Smooth muscle cell (in vitro differentiated cells): Measurements from ENCODE around the gene CCDC13. TPM values are rescaled to one million over a fixed set of nuclear protein-coding genes. Genes with fewer than 3 reads are reported as not detected.

Experiments used
- DNase-seq: peaks from one replicate; lab custom pipeline; 2025; ENCODE audit not compliant: unreplicated experiment; lab: John Stamatoyannopoulos, UW
- H2AFZ ChIP-seq: fragments of 200-600 bp; sonication (generic); 2 replicates; pipeline ENCODE4 v1.6.0; 2016; ENCODE audit warnings: antibody characterized with exemption, low read depth, mild to moderate bottlenecking
- H3F3A ChIP-seq: fragments of 200-600 bp; sonication (generic); 2 replicates; pipeline ENCODE4 v1.6.0; 2017; ENCODE audit warnings: antibody characterized with exemption, low read depth
- H3K27ac ChIP-seq: fragments of 200-600 bp; sonication (generic); 2 replicates; pipeline ENCODE4 v1.5.1; 2016; ENCODE audit warnings: low read depth, mild to moderate bottlenecking
- H3K27me3 ChIP-seq: fragments of 200-600 bp; sonication (generic); 2 replicates; pipeline ENCODE4 v1.6.1; 2016; ENCODE audit warnings: low read depth, mild to moderate bottlenecking
- H3K36me3 ChIP-seq: fragments of 200-600 bp; sonication (generic); 2 replicates; pipeline ENCODE4 v1.5.1; 2016; ENCODE audit warnings: low read depth
- H3K4me1 ChIP-seq: fragments of 200-600 bp; sonication (generic); 2 replicates; pipeline ENCODE4 v1.5.1; 2016; ENCODE audit warnings: low read depth
- H3K4me2 ChIP-seq: fragments of 200-600 bp; sonication (generic); 2 replicates; pipeline ENCODE4 v1.6.0; 2016; ENCODE audit warnings: mild to moderate bottlenecking
- H3K4me3 ChIP-seq: fragments of 200-600 bp; sonication (generic); 2 replicates; pipeline ENCODE4 v1.5.1; 2016; ENCODE audit warnings: mild to moderate bottlenecking
- H3K79me2 ChIP-seq: fragments of 200-600 bp; sonication (generic); 2 replicates; pipeline ENCODE4 v1.6.0; 2016; ENCODE audit warnings: low read depth, mild to moderate bottlenecking
- H3K9ac ChIP-seq: fragments of 200-600 bp; sonication (generic); 2 replicates; pipeline ENCODE4 v1.6.0; 2016; ENCODE audit warnings: low read depth
- H3K9me3 ChIP-seq: fragments of 200-600 bp; sonication (generic); replicated peaks from 2 replicates; pipeline ENCODE4 v1.5.1; 2016; ENCODE audit warnings: low read depth
- H4K20me1 ChIP-seq: fragments of 200-600 bp; sonication (generic); 2 replicates; pipeline ENCODE4 v1.6.0; 2016; ENCODE audit warnings: low read depth
- CTCF ChIP-seq: fragments of 200-600 bp; sonication (generic); IDR thresholded peaks from 2 replicates; pipeline ENCODE4 v1.5.1; 2017; ENCODE audit warnings: borderline replicate concordance, mild to moderate bottlenecking, antibody characterized with exemption; ENCODE audit not compliant: insufficient read depth, poor library complexity, severe bottlenecking
- WGBS: methylation state at CpG from one replicate; pipeline ENCODE4 v1.1.7; 2016; ENCODE audit warnings: low lambda C conversion rate; 5-methylcytosine and 5-hydroxymethylcytosine counted together
- polyA plus RNA-seq: library from polyadenylated mRNA; unstranded; fragments of >200 nt; fragmentation: Nextera tagmentation; extraction: Ambion mirVana; gene quantifications from 2 replicates; pipeline ENCODE4 v1.2.1, GENCODE V29; 2016
- total RNA-seq: library from RNA; depleted of rRNA; stranded (reverse); fragments of >200 nt; gene quantifications from 2 replicates; pipeline ENCODE4 v1.2.3, GENCODE V29; 2014

Gene CCDC13
- total and polyA plus RNA-seq, 2 experiments from 2014 or later = not detected

GRCh38 chr3:42732829-42733459, 40.1 kb downstream of the CCDC13 start:
- no peak overlapping the region for H2AFZ ChIP-seq
- H3K9me3 ChIP-seq = no peaks in the 10 kb centered on the region
- no peaks in the 10 kb centered on the region for H3F3A ChIP-seq
- no peaks in the 10 kb centered on the region for H3K79me2 ChIP-seq
- H3K4me1 ChIP-seq = peaks cover 4% of the 10 kb centered on the region
- H4K20me1 ChIP-seq = no peaks in the 10 kb centered on the region
- no peak overlapping the region for H3K4me2 ChIP-seq
- no peak overlapping the region for H3K27ac ChIP-seq
- H3K4me3 ChIP-seq = no peak overlapping the region
- no peak for DNase-seq
- peak; percentile 10 for TF ChIP-seq CTCF
- no peak overlapping the region for H3K9ac ChIP-seq
- H3K27me3 ChIP-seq = no peaks in the 10 kb centered on the region
- no peaks in the 10 kb centered on the region for H3K36me3 ChIP-seq
- 68% methylated on average over 9 of the region's 9 CpGs for WGBS

GRCh38 chr3:42732196-42732828, 40.7 kb downstream of the CCDC13 start:
- Histone ChIP-seq H3K79me2 (no peaks in the 10 kb centered on the region), H2AFZ (no peak overlapping the region), H3F3A (no peaks in the 10 kb centered on the region), H3K4me1 (peaks cover 4% of the 10 kb centered on the region), H4K20me1 (no peaks in the 10 kb centered on the region), H3K36me3 (no peaks in the 10 kb centered on the region), H3K27ac (no peak overlapping the region), H3K4me2 (no peak overlapping the region), H3K9ac (no peak overlapping the region), H3K4me3 (no peak overlapping the region), H3K27me3 (no peaks in the 10 kb centered on the region), H3K9me3 (no peaks in the 10 kb centered on the region)
- no peak for DNase-seq
- TF ChIP-seq CTCF = no peak
- 92% methylated on average over 4 of the region's 4 CpGs for WGBS

GRCh38 chr3:42731476-42732195, 41.4 kb downstream of the CCDC13 start:
- WGBS = 91% methylated on average over 6 of the region's 6 CpGs
- H3K4me1 ChIP-seq = peaks cover 4% of the 10 kb centered on the region
- H3K27me3 ChIP-seq = no peaks in the 10 kb centered on the region
- H3K79me2 ChIP-seq = no peaks in the 10 kb centered on the region
- no peak overlapping the region for H3K4me2 ChIP-seq
- no peaks in the 10 kb centered on the region for H3K9me3 ChIP-seq
- no peak for TF ChIP-seq CTCF
- no peaks in the 10 kb centered on the region for H3K36me3 ChIP-seq
- no peaks in the 10 kb centered on the region for H3F3A ChIP-seq
- DNase-seq = no peak
- H2AFZ ChIP-seq = no peak overlapping the region
- no peak overlapping the region for H3K9ac ChIP-seq
- no peak overlapping the region for H3K4me3 ChIP-seq
- H4K20me1 ChIP-seq = no peaks in the 10 kb centered on the region
- H3K27ac ChIP-seq = no peak overlapping the region
